ENCODE data around the gene IFIH1. TPM values are rescaled to one million over a fixed set of nuclear protein-coding genes. Genes with fewer than 3 reads are reported as not detected.

The IFIH1 gene
- total RNA-seq, 1 experiment from 2014 or later: 5.1 TPM

DNA sequence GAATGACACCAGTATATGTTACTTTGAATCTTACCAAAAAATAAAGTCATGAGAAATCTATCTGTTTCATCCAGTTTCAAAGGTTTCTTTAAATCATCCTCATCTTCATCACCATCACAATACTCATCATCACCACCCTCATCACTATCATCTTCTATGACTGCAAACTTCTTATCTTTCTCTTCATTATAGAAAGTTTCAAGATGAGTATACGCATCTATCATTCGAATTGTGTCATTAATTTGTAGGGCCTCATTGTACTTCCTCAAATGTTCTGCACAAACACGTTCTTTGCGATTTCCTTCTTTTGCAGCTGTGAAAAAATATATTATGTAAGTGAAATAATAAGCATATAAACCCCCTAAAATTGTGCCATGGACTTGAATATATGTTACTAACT lies 41.1 kb downstream of the IFIH1 start:
- no peak overlapping the region for H3K27ac ChIP-seq (ENCODE audit: low read depth, low read length, poor library complexity, severe bottlenecking)
- H3K9me3 ChIP-seq (ENCODE audit: low read depth, low read length, poor library complexity, severe bottlenecking): no peaks in the 10 kb centered on the region
- no TSS peak for BruUV-seq (replicated peaks)
- H3K27me3 ChIP-seq (replicated peaks; ENCODE audit: insufficient read depth, low read depth, low read length, poor library complexity): no peaks in the 10 kb centered on the region
- no peaks in the 10 kb centered on the region for H3K4me1 ChIP-seq (ENCODE audit: insufficient read depth, low read length, poor library complexity, severe bottlenecking)
- intact Hi-C loops (cut with micrococcal nuclease; ENCODE audit: unreplicated experiment): no loop called here
- ChIA-PET CTCF (no interaction called here), POLR2A (ENCODE audit: low non-redundant PET) (no interaction called here)
- DNase-seq (ENCODE audit: low spot score): no peak
- no peak overlapping the region for H3K4me3 ChIP-seq (ENCODE audit: low read depth, low read length, poor library complexity, severe bottlenecking)
- TF ChIP-seq EZH2 (IDR thresholded peaks at IDR 0.05; ENCODE audit: borderline replicate concordance, low read depth, low read length, poor library complexity, severe bottlenecking): no peak
- no peak for TF ChIP-seq CTCF (conservative IDR thresholded peaks at IDR 0.05; ENCODE audit: low read depth, low read length)
- H3K36me3 ChIP-seq (ENCODE audit: insufficient read depth, low read length, poor library complexity, severe bottlenecking): no peaks in the 10 kb centered on the region

DNA sequence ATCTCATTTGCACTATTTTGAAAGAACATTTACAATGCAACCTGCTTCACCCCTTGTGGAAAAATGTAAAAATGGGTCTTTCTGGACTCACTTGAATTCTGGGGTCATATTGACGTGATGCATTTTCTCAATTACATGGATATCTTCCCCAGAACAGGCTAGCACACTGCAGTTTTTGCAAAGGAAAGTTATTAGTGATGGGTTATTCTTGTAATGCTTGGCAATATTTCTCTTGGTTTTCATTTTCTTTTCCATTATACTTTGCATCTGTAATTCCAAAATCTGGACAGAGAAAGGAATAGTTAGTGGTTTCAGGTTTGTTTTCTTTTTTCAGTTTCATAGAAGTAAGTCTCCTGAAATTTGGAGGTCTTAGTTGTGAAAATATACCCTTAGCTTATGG lies 50.5 kb downstream of the IFIH1 start:
- intact Hi-C loops (cut with micrococcal nuclease; ENCODE audit: unreplicated experiment): no loop called here
- no peak for DNase-seq (ENCODE audit: low spot score)
- no peaks in the 10 kb centered on the region for H3K36me3 ChIP-seq (ENCODE audit: insufficient read depth, low read length, poor library complexity, severe bottlenecking)
- ChIA-PET POLR2A (ENCODE audit: low non-redundant PET) (no interaction called here), CTCF (no interaction called here)
- no peak overlapping the region for H3K27ac ChIP-seq (ENCODE audit: low read depth, low read length, poor library complexity, severe bottlenecking)
- no TSS peak for BruUV-seq (replicated peaks)
- no peak overlapping the region for H3K4me3 ChIP-seq (ENCODE audit: low read depth, low read length, poor library complexity, severe bottlenecking)
- H3K9me3 ChIP-seq (ENCODE audit: low read depth, low read length, poor library complexity, severe bottlenecking): no peaks in the 10 kb centered on the region
- H3K27me3 ChIP-seq (replicated peaks; ENCODE audit: insufficient read depth, low read depth, low read length, poor library complexity): no peaks in the 10 kb centered on the region
- no peaks in the 10 kb centered on the region for H3K4me1 ChIP-seq (ENCODE audit: insufficient read depth, low read length, poor library complexity, severe bottlenecking)
- TF ChIP-seq EZH2 (IDR thresholded peaks at IDR 0.05; ENCODE audit: borderline replicate concordance, low read depth, low read length, poor library complexity, severe bottlenecking) (no peak), CTCF (conservative IDR thresholded peaks at IDR 0.05; ENCODE audit: low read depth, low read length) (no peak)

DNA sequence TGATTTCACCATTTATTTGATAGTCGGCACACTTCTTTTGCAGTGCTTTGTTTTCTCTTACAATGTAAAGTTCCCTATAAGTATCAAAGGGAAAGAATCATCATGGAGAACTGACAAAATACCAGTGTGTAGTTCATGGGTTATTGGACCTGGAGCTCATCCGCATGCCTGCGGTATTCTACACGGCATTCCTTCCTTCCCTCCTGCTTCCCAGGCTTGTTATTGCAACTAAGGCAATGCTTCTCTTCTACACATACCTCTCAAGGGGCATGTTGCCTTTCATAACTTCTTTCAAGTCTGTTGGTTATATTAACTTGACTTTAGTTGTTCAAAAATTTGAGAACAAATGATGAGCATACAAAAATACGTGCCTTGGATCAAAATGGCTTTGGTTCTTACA lies 51.0 kb downstream of the IFIH1 start:
- no peaks in the 10 kb centered on the region for H3K4me1 ChIP-seq (ENCODE audit: insufficient read depth, low read length, poor library complexity, severe bottlenecking)
- no peak overlapping the region for H3K4me3 ChIP-seq (ENCODE audit: low read depth, low read length, poor library complexity, severe bottlenecking)
- no peaks in the 10 kb centered on the region for H3K36me3 ChIP-seq (ENCODE audit: insufficient read depth, low read length, poor library complexity, severe bottlenecking)
- no peak for DNase-seq (ENCODE audit: low spot score)
- intact Hi-C loops (cut with micrococcal nuclease; ENCODE audit: unreplicated experiment): no loop called here
- H3K27ac ChIP-seq (ENCODE audit: low read depth, low read length, poor library complexity, severe bottlenecking): no peak overlapping the region
- H3K27me3 ChIP-seq (replicated peaks; ENCODE audit: insufficient read depth, low read depth, low read length, poor library complexity): no peaks in the 10 kb centered on the region
- POLR2A ChIA-PET (ENCODE audit: low non-redundant PET): no interaction called here
- BruUV-seq (replicated peaks): no TSS peak
- no peak for TF ChIP-seq EZH2 (IDR thresholded peaks at IDR 0.05; ENCODE audit: borderline replicate concordance, low read depth, low read length, poor library complexity, severe bottlenecking)
- no peak for TF ChIP-seq CTCF (conservative IDR thresholded peaks at IDR 0.05; ENCODE audit: low read depth, low read length)
- H3K9me3 ChIP-seq (ENCODE audit: low read depth, low read length, poor library complexity, severe bottlenecking): no peaks in the 10 kb centered on the region
- CTCF ChIA-PET: no interaction called here

All from A673 (cell line).